Measurements from ENCODE around the gene SPATS2L.

- TF ChIP-seq CTCF (conservative IDR thresholded peaks at IDR 0.05; ENCODE audit: low read depth in 2 of 2) (no peak), STAT1 (IDR thresholded peaks at IDR 0.05; ENCODE audit: unreplicated experiment) (no peak), REST (IDR thresholded peaks at IDR 0.05; ENCODE audit: unreplicated experiment) (no peak), ZNF114 (CRISPR knock-in tag; IDR thresholded peaks at IDR 0.05) (no peak), EZH2 (IDR thresholded peaks at IDR 0.05; ENCODE audit: low read depth, unreplicated experiment) (no peak)
Observed at GRCh38 chr2:200369886-200370285, 63.4 kb downstream of the SPATS2L start.

All from GM23338 (cell line).